ENCODE data around the gene OPN4. TPM values are rescaled to one million over a fixed set of nuclear protein-coding genes. Genes with fewer than 3 reads are reported as not detected.

Gene OPN4
- total and polyA plus RNA-seq, 2 of the 8 experiments (the other 6 are each of a cell fraction or from before 2014, with no cell fraction given) = not detected

- TF ChIP-seq SIRT6 (IDR thresholded peaks at IDR 0.05; ENCODE audit: low read length) = no peak
- no peak for TF ChIP-seq ZNF274 (IDR thresholded peaks at IDR 0.05; ENCODE audit: borderline replicate concordance, extremely low read depth, low read length)
- no peak for TF ChIP-seq GABPA (IDR thresholded peaks at IDR 0.05; ENCODE audit: borderline replicate concordance, insufficient read depth, low read length)
- TF ChIP-seq NRF1 (IDR thresholded peaks at IDR 0.05; ENCODE audit: low read depth, low read length) = no peak
- no peak for TF ChIP-seq KDM5A (IDR thresholded peaks at IDR 0.05; ENCODE audit: low read length)
Observed at GRCh38 chr10:86671419-86671818, 17.1 kb downstream of the OPN4 start (continued).

Data from H1 (cell line).